Measurements from ENCODE around the gene GALNT2.

DNA sequence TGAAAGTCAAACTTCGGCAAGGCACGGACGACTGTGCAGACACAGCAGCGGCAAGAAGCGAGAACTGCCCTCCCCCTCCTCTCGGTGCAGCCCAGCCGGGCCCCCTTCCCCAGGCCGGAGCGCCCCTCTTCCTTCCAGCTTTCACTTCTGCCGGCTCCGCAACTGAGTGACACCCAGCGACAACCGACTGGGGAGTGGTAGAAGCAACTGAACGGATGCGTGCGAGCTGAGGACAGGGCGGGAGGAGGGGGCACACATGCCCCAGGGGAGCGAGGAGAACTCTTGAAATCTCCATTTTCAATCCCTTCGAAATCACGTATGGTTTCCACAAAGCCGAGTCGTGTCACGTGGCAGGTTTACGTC lies 212.5 kb downstream of the GALNT2 start:
- TF ChIP-seq YY1 (IDR thresholded peaks at IDR 0.05; ENCODE audit: insufficient read depth, insufficient read length) (no peak), SUZ12 (IDR thresholded peaks at IDR 0.05; ENCODE audit: extremely low read depth, insufficient read depth, insufficient read length) (no peak)
